Measurements from ENCODE around the gene PGM2. TPM values are rescaled to one million over a fixed set of nuclear protein-coding genes. Genes with fewer than 3 reads are reported as not detected.

Gene PGM2
- polyA plus RNA-seq, 1 donor (not counting 4 experiments of a cell fraction or from before 2014, with no cell fraction given): 45.0 TPM

DNA sequence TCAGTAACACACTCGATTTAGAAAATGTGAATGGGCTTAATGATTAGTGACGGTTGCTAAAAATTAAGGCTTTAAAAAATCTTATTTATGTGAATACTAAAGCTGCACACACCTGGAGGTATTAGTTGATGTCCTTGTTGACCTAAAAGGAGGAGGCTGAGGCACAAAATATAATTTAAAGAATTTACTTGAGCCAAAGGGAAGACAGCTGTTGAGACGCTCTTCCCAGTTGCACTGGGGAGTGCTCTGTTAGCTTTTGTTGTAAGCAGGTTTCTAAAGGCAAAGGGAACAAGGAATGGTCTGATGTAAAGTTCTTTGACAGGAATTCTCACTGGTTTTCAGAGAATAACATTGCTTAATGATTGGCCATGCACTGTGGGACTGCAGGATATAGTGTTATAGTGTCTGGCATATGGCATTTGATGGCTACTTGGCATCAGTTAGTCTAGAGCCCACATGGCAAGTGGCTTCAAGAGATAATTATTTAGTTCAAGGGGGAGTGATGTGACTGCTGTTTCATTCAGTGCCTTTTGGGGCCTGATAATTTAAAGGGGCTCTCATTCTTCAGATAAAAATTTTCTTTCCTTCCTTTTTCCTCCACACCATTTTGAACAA lies 30.8 kb upstream of the PGM2 start:
- H3K4me1 ChIP-seq (ENCODE audit: control insufficient read depth, extremely low read depth, insufficient read depth, low read length): no peaks in the 10 kb centered on the region
- no peaks in the 10 kb centered on the region for H3K27me3 ChIP-seq (ENCODE audit: control insufficient read depth, extremely low read depth, insufficient read depth, low read length)
- no peak for TF ChIP-seq EZH2 (IDR thresholded peaks at IDR 0.05; ENCODE audit: low read length)
- TF ChIP-seq, protein P1, sequence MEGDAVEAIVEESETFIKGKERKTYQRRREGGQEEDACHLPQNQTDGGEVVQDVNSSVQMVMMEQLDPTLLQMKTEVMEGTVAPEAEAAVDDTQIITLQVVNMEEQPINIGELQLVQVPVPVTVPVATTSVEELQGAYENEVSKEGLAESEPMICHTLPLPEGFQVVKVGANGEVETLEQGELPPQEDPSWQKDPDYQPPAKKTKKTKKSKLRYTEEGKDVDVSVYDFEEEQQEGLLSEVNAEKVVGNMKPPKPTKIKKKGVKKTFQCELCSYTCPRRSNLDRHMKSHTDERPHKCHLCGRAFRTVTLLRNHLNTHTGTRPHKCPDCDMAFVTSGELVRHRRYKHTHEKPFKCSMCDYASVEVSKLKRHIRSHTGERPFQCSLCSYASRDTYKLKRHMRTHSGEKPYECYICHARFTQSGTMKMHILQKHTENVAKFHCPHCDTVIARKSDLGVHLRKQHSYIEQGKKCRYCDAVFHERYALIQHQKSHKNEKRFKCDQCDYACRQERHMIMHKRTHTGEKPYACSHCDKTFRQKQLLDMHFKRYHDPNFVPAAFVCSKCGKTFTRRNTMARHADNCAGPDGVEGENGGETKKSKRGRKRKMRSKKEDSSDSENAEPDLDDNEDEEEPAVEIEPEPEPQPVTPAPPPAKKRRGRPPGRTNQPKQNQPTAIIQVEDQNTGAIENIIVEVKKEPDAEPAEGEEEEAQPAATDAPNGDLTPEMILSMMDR (optimal IDR thresholded peaks at IDR 0.05 in 1 of 3, IDR thresholded peaks at IDR 0.05 in 1 of 3, conservative IDR thresholded peaks at IDR 0.05 in 1 of 3; ENCODE audit: extremely low read depth in 1 of 3, insufficient read depth in 2 of 3, low read length in 3 of 3): no peak
- no peak for FAIRE-seq
- no peaks in the 10 kb centered on the region for H3K9me3 ChIP-seq (ENCODE audit: control insufficient read depth, low read depth, low read length)
- no peak overlapping the region for H3K4me2 ChIP-seq (ENCODE audit: control insufficient read depth, extremely low read depth, insufficient read depth, low read depth, low read length)
- H3K79me2 ChIP-seq (ENCODE audit: control insufficient read depth, insufficient read depth, low read length): no peaks in the 10 kb centered on the region
- H2AFZ ChIP-seq (ENCODE audit: control insufficient read depth, low read length): no peak overlapping the region
- dilution Hi-C loops (cut with MboI; ENCODE audit: extremely low pct_ligation_motif_present, low sequenced_read_pairs): no loop called here
- DNase-seq (ENCODE audit: low read depth, low spot score): no peak
- no peaks in the 10 kb centered on the region for H4K20me1 ChIP-seq (ENCODE audit: control insufficient read depth, extremely low read depth, insufficient read depth, low read length)
- no peak overlapping the region for H3K9ac ChIP-seq (ENCODE audit: control insufficient read depth, extremely low read depth, insufficient read depth, low read length)
- no peak overlapping the region for H3K27ac ChIP-seq (ENCODE audit: control insufficient read depth, insufficient read depth, low read length)
- no peaks in the 10 kb centered on the region for H3K9me1 ChIP-seq (ENCODE audit: control insufficient read depth, extremely low read depth, insufficient read depth, low read length)
- H3K36me3 ChIP-seq (ENCODE audit: control insufficient read depth in 2 of 2, extremely low read depth in 1 of 2, insufficient read depth in 2 of 2, low read length in 2 of 2): no peaks in the 10 kb centered on the region
- no peak overlapping the region for H3K4me3 ChIP-seq (ENCODE audit: control insufficient read depth in 2 of 3, extremely low read depth in 1 of 3, insufficient read depth in 2 of 3, low read depth in 1 of 3, low read length in 3 of 3)

DNA sequence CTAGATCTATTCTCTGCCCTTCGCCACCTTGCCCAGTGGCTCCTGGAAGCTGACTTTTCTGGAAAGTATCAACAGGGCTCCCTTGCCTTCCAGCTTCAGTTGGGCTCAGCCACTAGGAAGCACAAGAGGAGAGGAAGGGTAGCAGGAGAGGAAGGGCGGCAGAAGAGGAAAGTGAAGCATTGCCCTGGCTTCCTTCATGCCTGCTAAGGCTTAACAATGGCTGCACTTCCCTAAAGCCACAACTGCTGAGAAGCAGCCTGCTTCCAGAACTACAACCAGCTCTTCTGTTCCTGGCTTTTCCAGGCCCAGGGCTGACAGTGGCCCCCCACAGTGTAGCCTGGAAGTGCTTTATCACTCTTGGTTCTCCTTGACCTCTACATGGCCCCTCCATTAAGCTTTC lies 29.1 kb upstream of the PGM2 start:
- H2AFZ ChIP-seq (ENCODE audit: control insufficient read depth, low read length): no peak overlapping the region
- no peaks in the 10 kb centered on the region for H3K4me1 ChIP-seq (ENCODE audit: control insufficient read depth, extremely low read depth, insufficient read depth, low read length)
- dilution Hi-C loops (cut with MboI; ENCODE audit: extremely low pct_ligation_motif_present, low sequenced_read_pairs): no loop called here
- no peak overlapping the region for H3K4me2 ChIP-seq (ENCODE audit: control insufficient read depth, extremely low read depth, insufficient read depth, low read depth, low read length)
- H3K4me3 ChIP-seq (ENCODE audit: control insufficient read depth in 2 of 3, extremely low read depth in 1 of 3, insufficient read depth in 2 of 3, low read depth in 1 of 3, low read length in 3 of 3): no peak overlapping the region
- no peaks in the 10 kb centered on the region for H3K9me3 ChIP-seq (ENCODE audit: control insufficient read depth, low read depth, low read length)
- no peak for TF ChIP-seq EZH2 (IDR thresholded peaks at IDR 0.05; ENCODE audit: low read length)
- TF ChIP-seq, protein P1 (optimal IDR thresholded peaks at IDR 0.05 in 1 of 3, IDR thresholded peaks at IDR 0.05 in 1 of 3, conservative IDR thresholded peaks at IDR 0.05 in 1 of 3; ENCODE audit: extremely low read depth in 1 of 3, insufficient read depth in 2 of 3, low read length in 3 of 3): no peak
- no peaks in the 10 kb centered on the region for H4K20me1 ChIP-seq (ENCODE audit: control insufficient read depth, extremely low read depth, insufficient read depth, low read length)
- no peak for DNase-seq (ENCODE audit: low read depth, low spot score)
- no peaks in the 10 kb centered on the region for H3K79me2 ChIP-seq (ENCODE audit: control insufficient read depth, insufficient read depth, low read length)
- FAIRE-seq: no peak
- H3K9me1 ChIP-seq (ENCODE audit: control insufficient read depth, extremely low read depth, insufficient read depth, low read length): no peaks in the 10 kb centered on the region
- no peaks in the 10 kb centered on the region for H3K36me3 ChIP-seq (ENCODE audit: control insufficient read depth in 2 of 2, extremely low read depth in 1 of 2, insufficient read depth in 2 of 2, low read length in 2 of 2)
- no peak overlapping the region for H3K27ac ChIP-seq (ENCODE audit: control insufficient read depth, insufficient read depth, low read length)
- no peak overlapping the region for H3K9ac ChIP-seq (ENCODE audit: control insufficient read depth, extremely low read depth, insufficient read depth, low read length)
- H3K27me3 ChIP-seq (ENCODE audit: control insufficient read depth, extremely low read depth, insufficient read depth, low read length): no peaks in the 10 kb centered on the region
